Measurements from ENCODE around the gene TEPSIN. TPM values are rescaled to one million over a fixed set of nuclear protein-coding genes. Genes with fewer than 3 reads are reported as not detected.

The TEPSIN gene
- total and polyA plus RNA-seq, 2 donors (not counting 3 experiments of a cell fraction or from before 2014, with no cell fraction given) = 41.6 to 45.3 TPM

- ChIA-PET POLR2A (interaction anchor here (0.6 kb wide), 1 partner anchor 56 kb away, joined by 7 read pairs; no protein-coding TSS in a partner anchor), CTCF (interaction anchor here (0.6 to 6.3 kb wide), 14 partner anchors 10 to 349 kb away, joined by 3 to 117 read pairs (median 4); partner anchors contain the start of gene BAHCC1)
- intact Hi-C loops (cut with micrococcal nuclease) (loop anchor here (2.0 to 5.0 kb wide), 2 partner anchors 142 to 260 kb away; partner anchors contain the start of genes ACTG1 and BAHCC1), dilution Hi-C loops (cut with MboI; ENCODE audit: extremely low pct_ligation_motif_present, low sequenced_read_pairs) (no loop called here)
- H3K4me3 ChIP-seq (replicated peaks in 1 of 3; ENCODE audit: insufficient read depth in 1 of 3, low read depth in 1 of 3, low read length in 3 of 3) = no peak overlapping the region
- no peak for TF ChIP-seq POLR2AphosphoS5 (IDR thresholded peaks at IDR 0.05; ENCODE audit: insufficient read depth, low read depth, low read length)
- no peak for TF ChIP-seq MYC (IDR thresholded peaks at IDR 0.05; ENCODE audit: low read depth, low read length)
- TF ChIP-seq FOS (IDR thresholded peaks at IDR 0.05; ENCODE audit: borderline replicate concordance, insufficient read depth, low read length) = no peak
- TF ChIP-seq GATA2 (IDR thresholded peaks at IDR 0.05; ENCODE audit: insufficient read depth, insufficient read length, low read depth, low read length) = no peak
- TF ChIP-seq EZH2 (IDR thresholded peaks at IDR 0.05; ENCODE audit: borderline replicate concordance, low read depth, low read length, severe bottlenecking) = no peak
- TF ChIP-seq, protein P1, sequence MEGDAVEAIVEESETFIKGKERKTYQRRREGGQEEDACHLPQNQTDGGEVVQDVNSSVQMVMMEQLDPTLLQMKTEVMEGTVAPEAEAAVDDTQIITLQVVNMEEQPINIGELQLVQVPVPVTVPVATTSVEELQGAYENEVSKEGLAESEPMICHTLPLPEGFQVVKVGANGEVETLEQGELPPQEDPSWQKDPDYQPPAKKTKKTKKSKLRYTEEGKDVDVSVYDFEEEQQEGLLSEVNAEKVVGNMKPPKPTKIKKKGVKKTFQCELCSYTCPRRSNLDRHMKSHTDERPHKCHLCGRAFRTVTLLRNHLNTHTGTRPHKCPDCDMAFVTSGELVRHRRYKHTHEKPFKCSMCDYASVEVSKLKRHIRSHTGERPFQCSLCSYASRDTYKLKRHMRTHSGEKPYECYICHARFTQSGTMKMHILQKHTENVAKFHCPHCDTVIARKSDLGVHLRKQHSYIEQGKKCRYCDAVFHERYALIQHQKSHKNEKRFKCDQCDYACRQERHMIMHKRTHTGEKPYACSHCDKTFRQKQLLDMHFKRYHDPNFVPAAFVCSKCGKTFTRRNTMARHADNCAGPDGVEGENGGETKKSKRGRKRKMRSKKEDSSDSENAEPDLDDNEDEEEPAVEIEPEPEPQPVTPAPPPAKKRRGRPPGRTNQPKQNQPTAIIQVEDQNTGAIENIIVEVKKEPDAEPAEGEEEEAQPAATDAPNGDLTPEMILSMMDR (IDR thresholded peaks at IDR 0.05; ENCODE audit: extremely low read depth in 1 of 2, insufficient read depth in 1 of 2, low read depth in 1 of 2, low read length in 2 of 2) = no peak
- TF ChIP-seq, protein P2, sequence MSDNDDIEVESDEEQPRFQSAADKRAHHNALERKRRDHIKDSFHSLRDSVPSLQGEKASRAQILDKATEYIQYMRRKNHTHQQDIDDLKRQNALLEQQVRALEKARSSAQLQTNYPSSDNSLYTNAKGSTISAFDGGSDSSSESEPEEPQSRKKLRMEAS (IDR thresholded peaks at IDR 0.05; ENCODE audit: insufficient read depth, insufficient read length) = no peak
- no peak for TF ChIP-seq POLR2A (IDR thresholded peaks at IDR 0.05; ENCODE audit: low read depth, low read length)
- TF ChIP-seq JUN (IDR thresholded peaks at IDR 0.05; ENCODE audit: borderline replicate concordance, insufficient read depth, insufficient read length, low read depth) = no peak
- H3K9me1 ChIP-seq (replicated peaks; ENCODE audit: control insufficient read depth, extremely low read depth, insufficient read depth, low read length) = no peaks in the 10 kb centered on the region
- H3K79me2 ChIP-seq (ENCODE audit: control insufficient read depth, insufficient read depth, low read length) = no peaks in the 10 kb centered on the region
- H3K27ac ChIP-seq (ENCODE audit: insufficient read depth, low read depth, low read length) = no peak overlapping the region
- no peak overlapping the region for H3K4me2 ChIP-seq (ENCODE audit: insufficient read depth, low read length)
- FAIRE-seq = no peak
- H3K9me3 ChIP-seq (replicated peaks; ENCODE audit: control insufficient read depth, insufficient read depth, low read length) = no peaks in the 10 kb centered on the region
- no peak overlapping the region for H2AFZ ChIP-seq (ENCODE audit: low read depth, low read length)
- no peaks in the 10 kb centered on the region for H3K4me1 ChIP-seq (ENCODE audit: control insufficient read depth, extremely low read depth, insufficient read depth, low read length)
- no peak for DNase-seq (ENCODE audit: low read depth, low spot score)
- TSS peak; percentile 13 for BruUV-seq (replicated peaks)
- no peaks in the 10 kb centered on the region for H3K27me3 ChIP-seq (ENCODE audit: control insufficient read depth in 2 of 2, insufficient read depth in 2 of 2, low read length in 2 of 2)
- H4K20me1 ChIP-seq (replicated peaks; ENCODE audit: control insufficient read depth, extremely low read depth, insufficient read depth, low read length) = no peaks in the 10 kb centered on the region
- peaks cover 0 to 11% of the 10 kb centered on the region in 2 experiments for H3K36me3 ChIP-seq (ENCODE audit: control insufficient read depth in 2 of 2, extremely low read depth in 1 of 2, insufficient read depth in 2 of 2, low read length in 2 of 2)
- no peak overlapping the region for H3K9ac ChIP-seq (replicated peaks; ENCODE audit: extremely low read depth, insufficient read depth, low read length)
These were observed 13.6 kb upstream of the TEPSIN start for GRCh38 chr17:81252326-81252986.

Data from endothelial cell of umbilical vein (primary cell).